Smooth muscle cell (in vitro differentiated cells): ENCODE results near the gene SLC15A5. TPM values are rescaled to one million over a fixed set of nuclear protein-coding genes. Genes with fewer than 3 reads are reported as not detected.

ENCODE experiments used
- DNase-seq: peaks from one replicate; lab custom pipeline; 2025; ENCODE audit not compliant: unreplicated experiment; lab: John Stamatoyannopoulos, UW
- H2AFZ ChIP-seq: fragments of 200-600 bp; sonication (generic); 2 replicates; pipeline ENCODE4 v1.6.0; 2016; ENCODE audit warnings: antibody characterized with exemption, low read depth, mild to moderate bottlenecking
- H3F3A ChIP-seq: fragments of 200-600 bp; sonication (generic); 2 replicates; pipeline ENCODE4 v1.6.0; 2017; ENCODE audit warnings: antibody characterized with exemption, low read depth
- H3K27ac ChIP-seq: fragments of 200-600 bp; sonication (generic); 2 replicates; pipeline ENCODE4 v1.5.1; 2016; ENCODE audit warnings: low read depth, mild to moderate bottlenecking
- H3K27me3 ChIP-seq: fragments of 200-600 bp; sonication (generic); 2 replicates; pipeline ENCODE4 v1.6.1; 2016; ENCODE audit warnings: low read depth, mild to moderate bottlenecking
- H3K36me3 ChIP-seq: fragments of 200-600 bp; sonication (generic); 2 replicates; pipeline ENCODE4 v1.5.1; 2016; ENCODE audit warnings: low read depth
- H3K4me1 ChIP-seq: fragments of 200-600 bp; sonication (generic); 2 replicates; pipeline ENCODE4 v1.5.1; 2016; ENCODE audit warnings: low read depth
- H3K4me2 ChIP-seq: fragments of 200-600 bp; sonication (generic); 2 replicates; pipeline ENCODE4 v1.6.0; 2016; ENCODE audit warnings: mild to moderate bottlenecking
- H3K4me3 ChIP-seq: fragments of 200-600 bp; sonication (generic); 2 replicates; pipeline ENCODE4 v1.5.1; 2016; ENCODE audit warnings: mild to moderate bottlenecking
- H3K79me2 ChIP-seq: fragments of 200-600 bp; sonication (generic); 2 replicates; pipeline ENCODE4 v1.6.0; 2016; ENCODE audit warnings: low read depth, mild to moderate bottlenecking
- H3K9ac ChIP-seq: fragments of 200-600 bp; sonication (generic); 2 replicates; pipeline ENCODE4 v1.6.0; 2016; ENCODE audit warnings: low read depth
- H3K9me3 ChIP-seq: fragments of 200-600 bp; sonication (generic); replicated peaks from 2 replicates; pipeline ENCODE4 v1.5.1; 2016; ENCODE audit warnings: low read depth
- H4K20me1 ChIP-seq: fragments of 200-600 bp; sonication (generic); 2 replicates; pipeline ENCODE4 v1.6.0; 2016; ENCODE audit warnings: low read depth
- WGBS: methylation state at CpG from one replicate; pipeline ENCODE4 v1.1.7; 2016; ENCODE audit warnings: low lambda C conversion rate; 5-methylcytosine and 5-hydroxymethylcytosine counted together
- polyA plus RNA-seq: library from polyadenylated mRNA; unstranded; fragments of >200 nt; fragmentation: Nextera tagmentation; extraction: Ambion mirVana; gene quantifications from 2 replicates; pipeline ENCODE4 v1.2.1, GENCODE V29; 2016
- total RNA-seq: library from RNA; depleted of rRNA; stranded (reverse); fragments of >200 nt; gene quantifications from 2 replicates; pipeline ENCODE4 v1.2.3, GENCODE V29; 2014
- TF ChIP-seq, protein P1 (sequence below): fragments of 200-600 bp; sonication (generic); IDR thresholded peaks from 2 replicates; pipeline ENCODE4 v1.5.1; 2017; ENCODE audit warnings: borderline replicate concordance, mild to moderate bottlenecking, antibody characterized with exemption; ENCODE audit not compliant: insufficient read depth, poor library complexity, severe bottlenecking

The SLC15A5 gene
- total and polyA plus RNA-seq, 2 experiments from 2014 or later = not detected

DNA sequence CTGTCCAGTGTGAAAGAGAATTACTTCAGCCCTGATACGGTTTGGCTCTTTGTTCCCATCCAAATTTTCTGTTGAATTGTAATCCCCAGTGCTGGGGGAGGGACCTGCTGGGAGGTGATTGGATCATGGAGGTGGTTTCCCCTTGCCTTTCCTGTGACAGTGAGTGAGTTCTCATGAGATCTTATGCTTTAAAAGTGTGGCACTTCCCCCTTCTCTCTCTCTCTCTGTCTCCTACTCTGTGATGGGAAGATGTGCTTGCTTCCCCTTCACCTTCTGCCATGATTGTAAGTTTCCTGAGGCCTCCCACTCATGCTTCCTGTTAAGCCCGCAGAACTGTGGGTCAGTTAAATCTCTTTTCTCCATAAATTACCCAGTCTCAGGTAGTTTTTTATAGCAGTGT lies 5.5 kb upstream of the SLC15A5 start:
- no peaks in the 10 kb centered on the region for H3K36me3 ChIP-seq
- DNase-seq = no peak
- no peak overlapping the region for H3K4me3 ChIP-seq
- WGBS = 85% methylated on average over 2 of the region's 2 CpGs
- no peak overlapping the region for H3K9ac ChIP-seq
- no peaks in the 10 kb centered on the region for H3F3A ChIP-seq
- no peaks in the 10 kb centered on the region for H3K9me3 ChIP-seq
- H3K4me1 ChIP-seq = no peaks in the 10 kb centered on the region
- H3K79me2 ChIP-seq = no peaks in the 10 kb centered on the region
- H3K27me3 ChIP-seq = no peaks in the 10 kb centered on the region
- no peak overlapping the region for H2AFZ ChIP-seq
- no peak overlapping the region for H3K27ac ChIP-seq
- H3K4me2 ChIP-seq = no peak overlapping the region
- TF ChIP-seq, protein P1, sequence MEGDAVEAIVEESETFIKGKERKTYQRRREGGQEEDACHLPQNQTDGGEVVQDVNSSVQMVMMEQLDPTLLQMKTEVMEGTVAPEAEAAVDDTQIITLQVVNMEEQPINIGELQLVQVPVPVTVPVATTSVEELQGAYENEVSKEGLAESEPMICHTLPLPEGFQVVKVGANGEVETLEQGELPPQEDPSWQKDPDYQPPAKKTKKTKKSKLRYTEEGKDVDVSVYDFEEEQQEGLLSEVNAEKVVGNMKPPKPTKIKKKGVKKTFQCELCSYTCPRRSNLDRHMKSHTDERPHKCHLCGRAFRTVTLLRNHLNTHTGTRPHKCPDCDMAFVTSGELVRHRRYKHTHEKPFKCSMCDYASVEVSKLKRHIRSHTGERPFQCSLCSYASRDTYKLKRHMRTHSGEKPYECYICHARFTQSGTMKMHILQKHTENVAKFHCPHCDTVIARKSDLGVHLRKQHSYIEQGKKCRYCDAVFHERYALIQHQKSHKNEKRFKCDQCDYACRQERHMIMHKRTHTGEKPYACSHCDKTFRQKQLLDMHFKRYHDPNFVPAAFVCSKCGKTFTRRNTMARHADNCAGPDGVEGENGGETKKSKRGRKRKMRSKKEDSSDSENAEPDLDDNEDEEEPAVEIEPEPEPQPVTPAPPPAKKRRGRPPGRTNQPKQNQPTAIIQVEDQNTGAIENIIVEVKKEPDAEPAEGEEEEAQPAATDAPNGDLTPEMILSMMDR = no peak
- H4K20me1 ChIP-seq = no peaks in the 10 kb centered on the region

DNA sequence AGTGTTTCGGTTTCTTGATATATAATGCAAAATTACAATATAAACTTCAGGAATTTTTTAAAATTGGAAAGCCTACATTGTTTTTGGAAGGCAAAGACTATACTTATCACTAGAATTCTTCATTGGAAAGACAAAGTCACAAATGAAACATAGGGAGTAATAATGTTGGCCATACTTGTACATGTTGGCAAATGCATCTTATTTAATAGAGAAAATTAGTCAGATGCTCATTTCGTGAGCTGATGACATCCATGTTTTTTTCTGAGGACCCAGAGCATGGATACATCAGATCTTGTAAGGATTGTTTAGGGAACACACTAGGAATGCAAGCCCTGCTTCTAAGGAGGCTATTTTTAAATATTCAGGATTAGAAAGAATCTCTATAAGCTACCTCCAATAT lies 4.6 kb upstream of the SLC15A5 start:
- Histone ChIP-seq H3F3A (no peaks in the 10 kb centered on the region), H3K4me2 (no peak overlapping the region), H3K79me2 (no peaks in the 10 kb centered on the region), H3K27me3 (no peaks in the 10 kb centered on the region), H3K4me1 (no peaks in the 10 kb centered on the region), H3K4me3 (no peak overlapping the region), H3K27ac (no peak overlapping the region), H3K36me3 (no peaks in the 10 kb centered on the region), H3K9me3 (no peaks in the 10 kb centered on the region), H4K20me1 (no peaks in the 10 kb centered on the region), H3K9ac (no peak overlapping the region), H2AFZ (no peak overlapping the region)
- TF ChIP-seq, protein P1 = no peak
- WGBS = 87% methylated on average over 2 of the region's 2 CpGs
- no peak for DNase-seq

DNA sequence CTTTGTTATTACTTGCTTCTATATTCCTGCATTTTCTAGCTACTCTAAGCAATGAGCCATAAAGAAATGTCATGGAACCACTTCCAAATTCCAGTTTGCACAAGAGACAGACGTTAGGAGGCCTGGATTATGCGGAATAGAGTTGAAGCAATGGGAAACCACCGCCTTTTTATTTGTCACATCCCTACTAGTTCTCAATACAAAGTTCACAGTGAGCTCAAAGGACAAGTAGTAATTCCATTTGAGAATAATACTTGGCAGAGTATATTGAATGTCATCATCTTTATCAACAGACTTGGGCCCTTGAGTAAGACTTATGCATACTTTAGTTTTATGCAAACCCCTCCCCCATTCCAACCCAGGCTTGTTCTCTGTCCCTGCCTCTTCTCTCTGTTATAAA lies 3.7 kb upstream of the SLC15A5 start:
- Histone ChIP-seq H3K4me3 (no peak overlapping the region), H3K4me1 (no peaks in the 10 kb centered on the region), H2AFZ (no peak overlapping the region), H3K27ac (no peak overlapping the region), H3K27me3 (no peaks in the 10 kb centered on the region), H3K9me3 (no peaks in the 10 kb centered on the region), H3F3A (no peaks in the 10 kb centered on the region), H3K9ac (no peak overlapping the region), H3K4me2 (no peak overlapping the region), H3K79me2 (no peaks in the 10 kb centered on the region), H3K36me3 (no peaks in the 10 kb centered on the region), H4K20me1 (no peaks in the 10 kb centered on the region)
- WGBS = 84% methylated on average over 3 of the region's 3 CpGs
- TF ChIP-seq, protein P1 = no peak
- no peak for DNase-seq

DNA sequence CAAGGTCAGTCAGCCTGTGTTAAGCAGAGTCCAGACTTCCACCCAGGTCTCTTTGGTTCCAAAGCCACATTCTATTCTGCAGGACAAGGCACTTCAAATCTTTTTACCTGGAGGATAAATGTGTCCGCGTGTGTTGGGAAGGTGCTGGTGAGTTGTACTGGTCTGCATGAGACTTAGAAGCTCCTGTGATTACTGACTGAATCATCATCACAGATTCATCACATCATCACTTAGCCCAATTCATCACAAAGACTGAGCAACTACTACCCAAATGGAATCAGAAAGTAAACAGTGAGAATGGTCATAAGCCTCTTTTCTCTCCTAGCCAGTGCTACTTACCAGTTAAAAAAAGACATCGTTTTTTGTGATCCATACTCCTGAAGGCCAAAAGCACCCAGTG lies 5.3 kb downstream of the SLC15A5 start:
- H3K4me1 ChIP-seq = peaks cover 9% of the 10 kb centered on the region
- H3K4me2 ChIP-seq = no peak overlapping the region
- H3K27me3 ChIP-seq = no peaks in the 10 kb centered on the region
- no peak overlapping the region for H2AFZ ChIP-seq
- no peaks in the 10 kb centered on the region for H3K9me3 ChIP-seq
- no peaks in the 10 kb centered on the region for H3K79me2 ChIP-seq
- H3K27ac ChIP-seq = no peak overlapping the region
- no peak overlapping the region for H3K9ac ChIP-seq
- WGBS = 96% methylated on average over 3 of the region's 3 CpGs
- TF ChIP-seq, protein P1 = no peak
- no peaks in the 10 kb centered on the region for H3K36me3 ChIP-seq
- no peaks in the 10 kb centered on the region for H3F3A ChIP-seq
- H3K4me3 ChIP-seq = no peak overlapping the region
- H4K20me1 ChIP-seq = no peaks in the 10 kb centered on the region
- no peak for DNase-seq
